ENCODE results near the gene PIKFYVE.
"Not testable (repeated sequence)": the region's sequence is repeated elsewhere in the genome, so short reads cannot be mapped to it uniquely, and the experiment has no call there.

The PIKFYVE gene

GRCh38 chr2:208304157-208304556, 38.1 kb downstream of the PIKFYVE start:
- DNase-seq: no peak

GRCh38 chr2:208304695-208305094, 38.6 kb downstream of the PIKFYVE start:
- no peak for DNase-seq

GRCh38 chr2:208306291-208306690, 40.2 kb downstream of the PIKFYVE start:
- no peak for DNase-seq

- no peak for DNase-seq
Observed at GRCh38 chr2:208311321-208311720, 45.3 kb downstream of the PIKFYVE start.

GRCh38 chr2:208311954-208312353, 45.9 kb downstream of the PIKFYVE start:
- no peak for DNase-seq

- no peak for DNase-seq
Observed at GRCh38 chr2:208315081-208315788, 49.2 kb downstream of the PIKFYVE start.

- no peak for DNase-seq
Observed at GRCh38 chr2:208318127-208318526, 52.1 kb downstream of the PIKFYVE start.

GRCh38 chr2:208319391-208319790, 53.3 kb downstream of the PIKFYVE start:
- no peak for DNase-seq

- no peak for DNase-seq
Observed at GRCh38 chr2:208320686-208321085, 54.6 kb downstream of the PIKFYVE start.

- no peak for DNase-seq
Observed at GRCh38 chr2:208326016-208326415, 60.0 kb downstream of the PIKFYVE start.

- DNase-seq: no peak
Observed at GRCh38 chr2:208329485-208329884, 63.4 kb downstream of the PIKFYVE start.

GRCh38 chr2:208334230-208334629, 68.2 kb downstream of the PIKFYVE start:
- no peak for DNase-seq

GRCh38 chr2:208346756-208347155, 80.7 kb downstream of the PIKFYVE start:
- no peak for DNase-seq

GRCh38 chr2:208350610-208351009, 84.6 kb downstream of the PIKFYVE start:
- no peak for DNase-seq

- no peak for DNase-seq
Observed at GRCh38 chr2:208352644-208353567, 86.9 kb downstream of the PIKFYVE start.

- no peak for DNase-seq
Observed at GRCh38 chr2:208354964-208355381, 88.9 kb downstream of the PIKFYVE start.

- DNase-seq: not testable (repeated sequence)
Observed at GRCh38 chr2:208356420-208356819, 90.4 kb downstream of the PIKFYVE start.

- DNase-seq: no peak
Observed at GRCh38 chr2:208356846-208357574, 91.0 kb downstream of the PIKFYVE start.

GRCh38 chr2:208358758-208359631, 92.9 kb downstream of the PIKFYVE start:
- no peak for DNase-seq

- no peak for DNase-seq
Observed at GRCh38 chr2:208359632-208359986, 93.6 kb downstream of the PIKFYVE start.

- DNase-seq: no peak
Observed at GRCh38 chr2:208360259-208361076, 94.4 kb downstream of the PIKFYVE start.

GRCh38 chr2:208361077-208361441, 95.0 kb downstream of the PIKFYVE start:
- no peak for DNase-seq

Data from NCI-H226 (cell line).